C4-2B (cell line): Measurements from ENCODE around the gene ASIP.
"Not testable (repeated sequence)": the region's sequence is repeated elsewhere in the genome, so short reads cannot be mapped to it uniquely, and the experiment has no call there.

Source experiments
- H3K27ac ChIP-seq: fragments of 450-650 bp; 2 replicates; pipeline ENCODE4 v1.5.1; 2017
- CTCF ChIP-seq: fragments of 450-650 bp; conservative IDR thresholded peaks from 2 replicates; pipeline ENCODE4 v1.5.1; 2017; ENCODE audit warnings: mild to moderate bottlenecking
- ZFX ChIP-seq: fragments of 450-650 bp; IDR thresholded peaks from 2 replicates; pipeline ENCODE4 v1.6.1; 2017

Gene ASIP

GRCh38 chr20:34292496-34292895 is 51.3 kb downstream of the ASIP start:
- TF ChIP-seq CTCF (no peak), ZFX (no peak)
- no peak overlapping the region for H3K27ac ChIP-seq

GRCh38 chr20:34293119-34293518 is 51.9 kb downstream of the ASIP start:
- H3K27ac ChIP-seq: no peak overlapping the region

GRCh38 chr20:34293589-34293988 is 52.4 kb downstream of the ASIP start:
- no peak for TF ChIP-seq ZFX
- TF ChIP-seq CTCF: no peak
- H3K27ac ChIP-seq: no peak overlapping the region

More at GRCh38 chr20:34293119-34293518, 51.9 kb downstream of the ASIP start:
- TF ChIP-seq CTCF (no peak), ZFX (no peak)

GRCh38 chr20:34294563-34294962 is 53.3 kb downstream of the ASIP start:
- TF ChIP-seq ZFX (no peak), CTCF (no peak)
- no peak overlapping the region for H3K27ac ChIP-seq

- TF ChIP-seq CTCF (no peak), ZFX (no peak)
- 0 out of 2 replicates have a peak overlapping the region, but pooled peaks have one; percentile 39 for H3K27ac ChIP-seq
Observed at GRCh38 chr20:34295284-34295683, 54.1 kb downstream of the ASIP start.

- no peak for TF ChIP-seq CTCF
- TF ChIP-seq ZFX: no peak
- peak overlapping the region; percentile 39; the same call in 1 of the 2 replicates for H3K27ac ChIP-seq
Observed at GRCh38 chr20:34296468-34296867, 55.2 kb downstream of the ASIP start.

- H3K27ac ChIP-seq: not testable (repeated sequence)
Observed at GRCh38 chr20:34298294-34298784, 57.1 kb downstream of the ASIP start.

- peak overlapping the region; percentile 93 for H3K27ac ChIP-seq
- TF ChIP-seq ZFX (no peak), CTCF (no peak)
Observed at GRCh38 chr20:34299556-34300255, 58.5 kb downstream of the ASIP start.
